OCI-LY7 (cell line): ENCODE measurements around the gene SLC2A4RG. TPM values are rescaled to one million over a fixed set of nuclear protein-coding genes. Genes with fewer than 3 reads are reported as not detected.

Experiments used
- BruUV-seq: library from RNA; stranded (reverse); fragments of 400-500 nt; replicated peaks from 2 replicates; lab custom pipeline; 2021; lab: Mats Ljungman, UMichigan
- CTCF ChIA-PET: fragments of 300-600 bp; sonication (Branson Sonifier 250); formaldehyde crosslinking; loops from one replicate; lab custom pipeline; 2022; ENCODE audit warnings: antibody characterized with exemption; ENCODE audit not compliant: unreplicated experiment; lab: Charles Lee
- POLR2A ChIA-PET: fragments of 300-600 bp; sonication (Branson Sonifier 250); formaldehyde crosslinking; loops from one replicate; lab custom pipeline; 2022; ENCODE audit warnings: antibody characterized with exemption; lab: Charles Lee
- DNase-seq: peaks from one replicate; pipeline ENCODE4 v3.0.0-alpha.2; 2015; ENCODE audit warnings: low spot score
- H2AFZ ChIP-seq: fragments of 200-600 bp; sonication (generic), shearing (Covaris generic); 2 replicates; pipeline ENCODE4 v1.6.1; 2014; ENCODE audit warnings: mild to moderate bottlenecking, antibody characterized with exemption, low read length, moderate library complexity
- H3K27ac ChIP-seq: fragments of 200-600 bp; sonication (generic); 2 replicates; pipeline ENCODE4 v1.5.1; 2014; ENCODE audit warnings: mixed run types, low read depth, mild to moderate bottlenecking, moderate library complexity, low read length, inconsistent platforms; ENCODE audit not compliant: poor library complexity, severe bottlenecking
- H3K36me3 ChIP-seq: fragments of 200-600 bp; sonication (generic); 2 replicates; pipeline ENCODE4 v1.6.1; 2014; ENCODE audit warnings: mild to moderate bottlenecking, antibody characterized with exemption, low read length, moderate library complexity, mixed read lengths; ENCODE audit not compliant: insufficient read depth
- H3K4me1 ChIP-seq: fragments of 200-600 bp; sonication (generic); 2 replicates; pipeline ENCODE4 v1.5.1; 2014; ENCODE audit warnings: mild to moderate bottlenecking, low read length; ENCODE audit not compliant: insufficient read depth, poor library complexity, severe bottlenecking
- H3K4me2 ChIP-seq: fragments of 200-600 bp; sonication (generic); 2 replicates; pipeline ENCODE4 v1.6.1; 2014; ENCODE audit warnings: mild to moderate bottlenecking, low read length
- H3K4me3 ChIP-seq: fragments of 200-600 bp; sonication (generic); 2 replicates; pipeline ENCODE4 v1.5.1; 2014; ENCODE audit warnings: mild to moderate bottlenecking, low read depth, low read length; ENCODE audit not compliant: poor library complexity, severe bottlenecking
- H3K79me2 ChIP-seq: fragments of 200-600 bp; sonication (generic); 2 replicates; pipeline ENCODE4 v1.6.1; 2016; ENCODE audit warnings: low read depth, mild to moderate bottlenecking, low read length, moderate library complexity, mixed read lengths; ENCODE audit not compliant: insufficient read depth
- H3K9me2 ChIP-seq: fragments of 200-600 bp; sonication (generic); 2 replicates; pipeline ENCODE4 v1.6.1; 2016; ENCODE audit warnings: mild to moderate bottlenecking, low read length, mixed read lengths; ENCODE audit not compliant: insufficient read depth
- H3K9me3 ChIP-seq: fragments of 200-600 bp; sonication (generic); 2 replicates; pipeline ENCODE4 v1.6.1; 2014; ENCODE audit warnings: mild to moderate bottlenecking, mixed run types, low read length, mixed read lengths
- H4K20me1 ChIP-seq: fragments of 200-600 bp; sonication (generic); 2 replicates; pipeline ENCODE4 v1.6.1; 2014; ENCODE audit warnings: mild to moderate bottlenecking, antibody characterized with exemption, low read length, moderate library complexity, mixed read lengths; ENCODE audit not compliant: insufficient read depth
- EZH2phosphoT487 ChIP-seq: fragments of 200-600 bp; sonication (generic); IDR thresholded peaks from 2 replicates; pipeline ENCODE4 v1.6.1; 2018; ENCODE audit warnings: low read depth, borderline replicate concordance, mild to moderate bottlenecking, mixed run types, antibody characterized with exemption, low read length, moderate library complexity, mixed read lengths
- intact Hi-C: fragments of 100-400 bp; cut with micrococcal nuclease; formaldehyde crosslinking; loops from one replicate; pipeline ENCODE4 v1.10.0; 2022; ENCODE audit not compliant: unreplicated experiment
- total RNA-seq, 2 experiments: library from RNA; depleted of rRNA in 1 of 2; stranded (reverse); fragments of >200 nt in 1 of 2; shearing (Covaris generic) in 1 of 2; gene quantifications; 2 replicates each; pipeline ENCODE4 v1.2.3, GENCODE V29; 2014 to 2022
- TF ChIP-seq, protein P1 (sequence below): fragments of 200-600 bp; sonication (generic); conservative IDR thresholded peaks from 2 replicates; pipeline ENCODE4 v1.5.1; 2014; ENCODE audit warnings: mild to moderate bottlenecking, antibody characterized with exemption, low read length, moderate library complexity, mixed read lengths

Gene SLC2A4RG
- total RNA-seq, 2 experiments from 2014 or later = 77.9 to 113 TPM

GRCh38 chr20:63706852-63707557 lies 32.6 kb upstream of the SLC2A4RG start:
- H3K27ac ChIP-seq = peak overlapping the region; percentile 71
- DNase-seq = peak; percentile 74
- peaks cover 5% of the 10 kb centered on the region for H3K9me3 ChIP-seq
- ChIA-PET POLR2A (interaction anchor here (0.6 to 2.2 kb wide), 3 partner anchors 30 to 66 kb away, joined by 3 to 13 read pairs (median 5); partner anchors contain the start of gene LIME1), CTCF (interaction anchor here (0.5 to 1.2 kb wide), 5 partner anchors 19 to 169 kb away, joined by 3 to 5 read pairs (median 3); partner anchors contain the start of gene LIME1)
- H4K20me1 ChIP-seq = peaks cover 8% of the 10 kb centered on the region; the same call in 1 of the 2 replicates
- H2AFZ ChIP-seq = peak overlapping the region; percentile 39; the same call in 1 of the 2 replicates
- peak overlapping the region; percentile 79 for H3K4me2 ChIP-seq
- peak overlapping the region; percentile 97 for H3K4me3 ChIP-seq
- intact Hi-C loops = loop anchor here (1.0 to 5.0 kb wide), 5 partner anchors 21 to 157 kb away; partner anchors contain the start of gene LIME1
- H3K9me2 ChIP-seq = no peaks in the 10 kb centered on the region
- no TSS peak for BruUV-seq
- peaks cover 71% of the 10 kb centered on the region for H3K36me3 ChIP-seq
- peaks cover 61% of the 10 kb centered on the region for H3K79me2 ChIP-seq
- peaks cover 31% of the 10 kb centered on the region for H3K4me1 ChIP-seq
- TF ChIP-seq, protein P1, sequence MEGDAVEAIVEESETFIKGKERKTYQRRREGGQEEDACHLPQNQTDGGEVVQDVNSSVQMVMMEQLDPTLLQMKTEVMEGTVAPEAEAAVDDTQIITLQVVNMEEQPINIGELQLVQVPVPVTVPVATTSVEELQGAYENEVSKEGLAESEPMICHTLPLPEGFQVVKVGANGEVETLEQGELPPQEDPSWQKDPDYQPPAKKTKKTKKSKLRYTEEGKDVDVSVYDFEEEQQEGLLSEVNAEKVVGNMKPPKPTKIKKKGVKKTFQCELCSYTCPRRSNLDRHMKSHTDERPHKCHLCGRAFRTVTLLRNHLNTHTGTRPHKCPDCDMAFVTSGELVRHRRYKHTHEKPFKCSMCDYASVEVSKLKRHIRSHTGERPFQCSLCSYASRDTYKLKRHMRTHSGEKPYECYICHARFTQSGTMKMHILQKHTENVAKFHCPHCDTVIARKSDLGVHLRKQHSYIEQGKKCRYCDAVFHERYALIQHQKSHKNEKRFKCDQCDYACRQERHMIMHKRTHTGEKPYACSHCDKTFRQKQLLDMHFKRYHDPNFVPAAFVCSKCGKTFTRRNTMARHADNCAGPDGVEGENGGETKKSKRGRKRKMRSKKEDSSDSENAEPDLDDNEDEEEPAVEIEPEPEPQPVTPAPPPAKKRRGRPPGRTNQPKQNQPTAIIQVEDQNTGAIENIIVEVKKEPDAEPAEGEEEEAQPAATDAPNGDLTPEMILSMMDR = peak; percentile 90
- no peak for TF ChIP-seq EZH2phosphoT487

DNA sequence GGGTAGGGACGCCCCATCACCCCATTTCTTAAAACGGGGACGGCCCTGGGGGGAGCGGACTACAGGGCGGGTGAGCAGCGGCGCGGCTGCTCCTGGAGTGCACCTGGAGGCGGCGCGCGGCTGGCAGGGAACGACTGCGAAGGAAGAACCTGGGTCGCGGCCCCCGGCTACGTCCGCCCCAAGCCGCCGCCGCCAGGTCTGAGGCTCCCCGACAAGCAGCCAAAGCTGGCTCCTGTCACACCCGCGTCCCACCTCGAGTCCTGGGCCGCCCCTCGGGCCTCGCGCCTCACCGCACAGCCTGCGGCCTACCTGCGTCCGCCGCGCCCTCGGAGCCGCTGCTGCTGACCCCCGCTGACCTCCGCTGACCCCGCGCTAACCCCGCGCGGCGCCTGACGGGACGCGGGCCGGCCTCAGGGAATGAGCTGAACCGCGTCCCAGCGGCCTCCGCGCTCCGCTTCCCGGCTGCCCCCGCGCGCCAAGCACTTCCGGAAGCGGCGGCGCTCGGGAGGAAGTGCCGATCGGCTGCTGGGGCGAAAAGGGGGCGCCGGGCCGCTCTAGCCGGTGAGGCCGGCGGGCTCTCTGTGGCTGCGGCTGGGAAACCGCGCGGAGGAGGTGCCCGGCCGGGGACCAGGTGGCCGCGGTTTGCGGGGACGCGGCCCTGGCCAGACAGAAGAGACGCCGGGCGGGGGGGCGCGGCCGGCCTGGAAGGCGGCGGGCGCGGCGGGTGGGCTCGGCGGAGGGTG lies 31.8 kb upstream of the SLC2A4RG start, which contains the start of the genes ARFRP1 and ZGPAT:
ARFRP1 (minus strand) TSS at position 419 of the 743 bp plus-strand sequence. CDS start 885 bp downstream, outside the sequence.
ZGPAT (plus strand) TSS at position 482 of the 743 bp plus-strand sequence. CDS start 542 bp downstream, outside the sequence.
- POLR2A ChIA-PET = interaction anchor here (0.6 to 2.2 kb wide), 3 partner anchors 29 to 67 kb away, joined by 3 to 13 read pairs (median 5); partner anchors contain the start of gene LIME1
- intact Hi-C loops = loop anchor here (1.0 to 5.0 kb wide), 5 partner anchors 21 to 157 kb away; partner anchors contain the start of gene LIME1
- Histone ChIP-seq H2AFZ (peak within 1 kb of the TSS; percentile 39; the same call in 1 of the 2 replicates), H3K4me2 (peak within 1 kb of the TSS; percentile 79), H4K20me1 (peaks cover 8% of the 10 kb centered on the region; the same call in 1 of the 2 replicates), H3K79me2 (peaks cover 69% of the 10 kb centered on the region), H3K36me3 (peaks cover 78% of the 10 kb centered on the region), H3K4me3 (peak within 1 kb of the TSS; percentile 97), H3K27ac (peak within 1 kb of the TSS; percentile 71), H3K9me2 (no peaks in the 10 kb centered on the region), H3K9me3 (peaks cover 10% of the 10 kb centered on the region), H3K4me1 (peaks cover 31% of the 10 kb centered on the region)
- no TSS peak for BruUV-seq
- TF ChIP-seq, protein P1 = no peak
- no peak for TF ChIP-seq EZH2phosphoT487
- CTCF ChIA-PET = interaction anchor here (0.5 to 1.2 kb wide), 3 partner anchors 19 to 81 kb away, joined by 3 read pairs; no protein-coding TSS in a partner anchor
- DNase-seq = peak; percentile 90
